Esophagus muscularis mucosa (tissue), 3 donors: ENCODE data around the gene BMP2K.

Experiments
- CTCF ChIP-seq, 3 experiments: fragments of 200-600 bp in 2 of 3; fragments of 450-650 bp in 1 of 3; sonication (generic) in 2 of 3; IDR thresholded peaks; one replicate each; pipeline ENCODE4 v1.5.1; 2017 to 2019; ENCODE audit warnings: antibody characterized with exemption in 3 of 3, mild to moderate bottlenecking in 2 of 3, moderate library complexity in 1 of 3
- POLR2A ChIP-seq: fragments of 450-650 bp; IDR thresholded peaks from one replicate; pipeline ENCODE4 v1.6.1; 2017; ENCODE audit warnings: antibody characterized with exemption, moderate library complexity, mild to moderate bottlenecking, low read depth

DNA sequence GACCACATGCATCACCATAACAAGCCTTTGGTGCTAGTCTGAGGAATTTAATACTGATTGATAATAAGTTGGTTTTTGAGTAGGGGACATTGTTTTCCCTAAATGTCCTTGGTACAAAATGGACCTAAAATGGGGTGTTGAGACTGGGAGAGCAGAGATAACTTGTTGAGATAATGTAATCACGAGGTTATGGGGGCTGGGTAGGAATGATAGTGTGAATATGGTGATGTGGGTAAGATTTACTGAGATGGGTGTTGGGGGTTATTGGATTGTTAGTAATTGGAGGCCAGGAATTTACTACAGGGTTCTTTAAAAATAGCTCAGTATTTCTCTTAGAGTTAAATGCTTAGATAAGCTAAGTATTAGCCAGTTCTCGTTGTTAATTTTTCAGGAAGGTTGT lies 3.9 kb downstream of the BMP2K start:
- TF ChIP-seq CTCF (IDR thresholded peaks at IDR 0.05) (no peak), POLR2A (no peak)
